Renal cortex interstitium (tissue), 11 donors: Measurements from ENCODE around the gene SSNA1. TPM values are rescaled to one million over a fixed set of nuclear protein-coding genes. Genes with fewer than 3 reads are reported as not detected.
A peak's percentile ranks its signal among the peaks of the same experiment; 100 is the strongest.

Experiments
- DNase-seq, 11 donors: peaks; one replicate each; pipeline ENCODE4 v3.0.0-alpha.2; 2013; ENCODE audit warnings: low read depth in 9 of 11, low spot score in 4 of 11; ENCODE audit errors: extremely low read depth in 1 of 11
- polyA plus RNA-seq, 3 donors: library from polyadenylated mRNA; unstranded; fragments of 120-200 nt; gene quantifications; one replicate each; pipeline ENCODE4 v1.2.1, GENCODE V29; 2013; ENCODE audit not compliant: insufficient read length in 3 of 3

SSNA1 gene
- polyA plus RNA-seq, 3 donors, result 36.9 to 62.9 (median 49.8) TPM

- no peak for DNase-seq
These were observed 2.8 kb downstream of the SSNA1 start for GRCh38 chr9:137191245-137191644.

- DNase-seq, result no peak
These were observed 3.4 kb downstream of the SSNA1 start for GRCh38 chr9:137191691-137192447.

GRCh38 chr9:137192448-137192780 is 3.9 kb downstream of the SSNA1 start:
- no peak for DNase-seq

GRCh38 chr9:137192859-137193258 is 4.4 kb downstream of the SSNA1 start:
- DNase-seq, result no peak

GRCh38 chr9:137193771-137194170 is 5.3 kb downstream of the SSNA1 start:
- no peak for DNase-seq

GRCh38 chr9:137194388-137194787 is 5.9 kb downstream of the SSNA1 start:
- DNase-seq, result no peak

- no peak for DNase-seq
These were observed 6.4 kb downstream of the SSNA1 start for GRCh38 chr9:137194909-137195308.

GRCh38 chr9:137195525-137196220 is 7.2 kb downstream of the SSNA1 start:
- no peak for DNase-seq

GRCh38 chr9:137198051-137198901 is 9.8 kb downstream of the SSNA1 start:
- DNase-seq, result no peak

- no peak for DNase-seq
These were observed 10.4 kb downstream of the SSNA1 start for GRCh38 chr9:137198902-137199283.

GRCh38 chr9:137199411-137200121 is 11.1 kb downstream of the SSNA1 start:
- DNase-seq, result no peak

GRCh38 chr9:137200311-137201204 is 12.1 kb downstream of the SSNA1 start, which contains the start of gene TPRN:
TSS of gene TPRN (minus strand) at chr9:137200741. CDS start at chr9:137200711, 30 bp downstream.
- DNase-seq, result peak; percentile 94 to 99 (median 98)

- no peak for DNase-seq
These were observed 12.9 kb downstream of the SSNA1 start for GRCh38 chr9:137201205-137201868.

GRCh38 chr9:137202966-137203365 is 14.5 kb downstream of the SSNA1 start:
- DNase-seq, result no peak

GRCh38 chr9:137204731-137205125 is 16.3 kb downstream of the SSNA1 start:
- no peak for DNase-seq

GRCh38 chr9:137205126-137206069 is 16.9 kb downstream of the SSNA1 start, which contains the start of the genes NDOR1 and TMEM203:
TSS of gene NDOR1 (plus strand) at chr9:137205700. CDS start at chr9:137205778, 78 bp downstream.
TSS of gene TMEM203 (minus strand) at chr9:137205648. CDS start at chr9:137205414, 234 bp downstream.
- DNase-seq, result peak in 10 of 11 donors; percentile 62 to 91 (median 84)
